ENCODE data around the gene CDH22. TPM values are rescaled to one million over a fixed set of nuclear protein-coding genes. Genes with fewer than 3 reads are reported as not detected.

Gene CDH22
- total RNA-seq, 1 donor from 2014 or later = 0.14 TPM

GRCh38 chr20:46305973-46306360 is 2.3 kb downstream of the CDH22 start:
- Mint-ChIP-seq H3K27ac (no peak overlapping the region), H3K36me3 (ENCODE audit: insufficient read depth) (no peaks in the 10 kb centered on the region), H3K4me1 (ENCODE audit: low read depth) (no peaks in the 10 kb centered on the region), H3K9me3 (ENCODE audit: low read depth) (no peaks in the 10 kb centered on the region), H3K4me3 (ENCODE audit: low read depth) (no peak overlapping the region), H3K27me3 (peaks cover 78% of the 10 kb centered on the region)
- DNase-seq (ENCODE audit: low spot score, unreplicated experiment) = no peak
- TF ChIP-seq, protein P1, sequence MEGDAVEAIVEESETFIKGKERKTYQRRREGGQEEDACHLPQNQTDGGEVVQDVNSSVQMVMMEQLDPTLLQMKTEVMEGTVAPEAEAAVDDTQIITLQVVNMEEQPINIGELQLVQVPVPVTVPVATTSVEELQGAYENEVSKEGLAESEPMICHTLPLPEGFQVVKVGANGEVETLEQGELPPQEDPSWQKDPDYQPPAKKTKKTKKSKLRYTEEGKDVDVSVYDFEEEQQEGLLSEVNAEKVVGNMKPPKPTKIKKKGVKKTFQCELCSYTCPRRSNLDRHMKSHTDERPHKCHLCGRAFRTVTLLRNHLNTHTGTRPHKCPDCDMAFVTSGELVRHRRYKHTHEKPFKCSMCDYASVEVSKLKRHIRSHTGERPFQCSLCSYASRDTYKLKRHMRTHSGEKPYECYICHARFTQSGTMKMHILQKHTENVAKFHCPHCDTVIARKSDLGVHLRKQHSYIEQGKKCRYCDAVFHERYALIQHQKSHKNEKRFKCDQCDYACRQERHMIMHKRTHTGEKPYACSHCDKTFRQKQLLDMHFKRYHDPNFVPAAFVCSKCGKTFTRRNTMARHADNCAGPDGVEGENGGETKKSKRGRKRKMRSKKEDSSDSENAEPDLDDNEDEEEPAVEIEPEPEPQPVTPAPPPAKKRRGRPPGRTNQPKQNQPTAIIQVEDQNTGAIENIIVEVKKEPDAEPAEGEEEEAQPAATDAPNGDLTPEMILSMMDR (IDR thresholded peaks at IDR 0.05; ENCODE audit: unreplicated experiment) = no peak

- TF ChIP-seq, protein P1 (IDR thresholded peaks at IDR 0.05; ENCODE audit: unreplicated experiment) = no peak
- H3K4me1 Mint-ChIP-seq (ENCODE audit: low read depth) = no peaks in the 10 kb centered on the region
Observed at GRCh38 chr20:46305331-46305972, 2.8 kb downstream of the CDH22 start.

GRCh38 chr20:46304852-46305251 is 3.4 kb downstream of the CDH22 start:
- Mint-ChIP-seq H3K4me1 (ENCODE audit: low read depth) (no peaks in the 10 kb centered on the region), H3K9me3 (ENCODE audit: low read depth) (no peaks in the 10 kb centered on the region), H3K27me3 (peaks cover 75% of the 10 kb centered on the region), H3K36me3 (ENCODE audit: insufficient read depth) (no peaks in the 10 kb centered on the region), H3K27ac (no peak overlapping the region), H3K4me3 (ENCODE audit: low read depth) (no peak overlapping the region)
- TF ChIP-seq, protein P1 (IDR thresholded peaks at IDR 0.05; ENCODE audit: unreplicated experiment) = no peak
- DNase-seq (ENCODE audit: low spot score, unreplicated experiment) = no peak

More at GRCh38 chr20:46305331-46305972, 2.8 kb downstream of the CDH22 start:
- no peak for DNase-seq (ENCODE audit: low spot score, unreplicated experiment)
- Mint-ChIP-seq H3K27me3 (peaks cover 77% of the 10 kb centered on the region), H3K4me3 (ENCODE audit: low read depth) (no peak overlapping the region), H3K27ac (no peak overlapping the region), H3K9me3 (ENCODE audit: low read depth) (no peaks in the 10 kb centered on the region), H3K36me3 (ENCODE audit: insufficient read depth) (no peaks in the 10 kb centered on the region)

GRCh38 chr20:46304361-46304760 is 3.9 kb downstream of the CDH22 start:
- Mint-ChIP-seq H3K27me3 (peaks cover 70% of the 10 kb centered on the region), H3K36me3 (ENCODE audit: insufficient read depth) (no peaks in the 10 kb centered on the region), H3K4me3 (ENCODE audit: low read depth) (no peak overlapping the region), H3K4me1 (ENCODE audit: low read depth) (no peaks in the 10 kb centered on the region), H3K27ac (no peak overlapping the region), H3K9me3 (ENCODE audit: low read depth) (no peaks in the 10 kb centered on the region)
- no peak for DNase-seq (ENCODE audit: low spot score, unreplicated experiment)
- TF ChIP-seq, protein P1 (IDR thresholded peaks at IDR 0.05; ENCODE audit: unreplicated experiment) = no peak

DNA sequence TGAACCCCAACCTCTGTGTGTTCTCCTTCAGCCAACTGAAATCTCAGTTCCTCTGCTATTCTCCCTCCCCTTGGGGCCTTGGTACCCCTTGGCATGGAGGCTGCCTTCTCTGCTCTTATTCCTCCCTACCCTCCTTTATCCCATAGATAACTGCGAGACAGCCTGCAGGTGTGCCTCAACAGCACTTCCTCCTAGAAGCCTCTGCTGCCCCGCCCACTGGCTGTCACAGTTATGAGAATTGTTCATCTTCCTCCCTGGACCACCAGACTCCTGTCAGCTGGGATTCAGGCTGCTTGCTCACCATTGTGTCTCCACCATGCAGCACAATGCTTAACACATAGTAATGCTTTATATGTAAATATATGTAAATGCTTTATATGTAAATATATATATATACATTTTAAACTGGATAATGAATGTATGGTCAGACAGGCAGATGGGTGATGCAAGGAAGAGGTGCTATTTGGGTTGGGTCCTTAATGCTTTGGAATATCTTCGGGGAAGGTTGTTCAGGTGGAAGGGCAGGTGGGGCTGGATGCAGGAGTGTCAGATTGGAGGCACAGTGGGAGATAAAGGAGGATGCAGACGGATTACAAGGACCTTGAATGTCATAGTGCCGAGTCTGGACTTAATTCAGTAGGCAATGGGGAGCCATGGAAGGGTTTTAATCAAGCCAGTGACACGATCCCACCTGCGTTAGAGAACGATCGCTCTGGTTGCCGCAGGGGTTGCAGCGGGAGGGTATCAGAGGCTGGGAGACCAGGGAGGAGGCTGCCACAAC is 4.9 kb downstream of the CDH22 start:
- Mint-ChIP-seq H3K4me3 (ENCODE audit: low read depth) (no peak overlapping the region), H3K9me3 (ENCODE audit: low read depth) (no peaks in the 10 kb centered on the region), H3K36me3 (ENCODE audit: insufficient read depth) (no peaks in the 10 kb centered on the region), H3K27ac (no peak overlapping the region), H3K27me3 (peaks cover 69% of the 10 kb centered on the region), H3K4me1 (ENCODE audit: low read depth) (no peaks in the 10 kb centered on the region)
- no peak for DNase-seq (ENCODE audit: low spot score, unreplicated experiment)
- TF ChIP-seq, protein P1 (IDR thresholded peaks at IDR 0.05; ENCODE audit: unreplicated experiment) = no peak

All from progenitor cell of endocrine pancreas (in vitro differentiated cells).